NCI-H1694 treated with DMSO at 0.1 percent for 48 hours (cell line): ENCODE measurements around the gene APPBP2.
"Not testable (repeated sequence)": the region's sequence is repeated elsewhere in the genome, so short reads cannot be mapped to it uniquely, and the experiment has no call there.

ENCODE experiments used
- DNase-seq: peaks from one replicate; lab custom pipeline; 2025; lab: John Stamatoyannopoulos, UW

Gene APPBP2

GRCh38 chr17:60525685-60526514 is at the start of gene APPBP2:
Gene APPBP2, minus strand, starts transcription at chr17:60526242. Its CDS starts 311 bp downstream, at chr17:60525931.
- DNase-seq, result peak; percentile 76

DNA sequence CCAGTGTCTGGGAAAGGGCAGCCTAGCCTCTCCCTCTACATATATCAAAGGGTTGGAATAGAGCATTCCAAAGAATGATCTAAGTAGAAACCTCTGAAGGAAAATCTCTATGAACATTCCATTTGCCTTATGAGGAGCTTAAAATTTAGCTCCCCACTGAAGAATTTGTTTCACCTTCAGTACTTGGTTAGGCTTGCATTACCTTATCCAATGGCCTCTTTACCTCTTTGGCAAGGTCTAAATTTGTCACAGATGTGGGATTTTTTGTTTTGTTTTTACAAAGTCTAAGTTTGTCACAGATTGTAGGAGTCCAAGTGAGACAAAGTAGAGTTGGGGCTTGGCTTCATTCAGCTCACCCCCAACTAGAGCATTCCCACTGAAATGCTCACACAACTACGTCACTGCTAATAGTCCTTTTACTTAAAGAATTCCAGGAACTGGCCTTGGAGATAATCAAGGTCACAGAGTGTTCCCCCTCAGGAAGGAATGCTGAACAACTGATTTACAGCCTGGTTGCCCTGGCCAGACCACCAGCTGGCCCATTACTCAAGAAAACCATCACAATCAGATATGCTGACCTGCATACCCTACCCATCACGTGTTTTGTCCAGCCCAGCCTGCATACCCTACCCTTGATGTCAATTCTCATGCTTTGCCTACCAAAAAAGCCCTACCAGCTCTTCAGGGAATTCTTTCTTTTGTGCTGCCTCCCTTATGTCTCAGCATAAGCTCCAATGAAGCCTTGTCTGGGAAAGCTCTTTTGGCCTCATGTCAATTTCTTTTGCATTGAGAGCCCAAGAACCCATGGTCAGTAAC is 47.4 kb upstream of the APPBP2 start:
- no peak for DNase-seq

DNA sequence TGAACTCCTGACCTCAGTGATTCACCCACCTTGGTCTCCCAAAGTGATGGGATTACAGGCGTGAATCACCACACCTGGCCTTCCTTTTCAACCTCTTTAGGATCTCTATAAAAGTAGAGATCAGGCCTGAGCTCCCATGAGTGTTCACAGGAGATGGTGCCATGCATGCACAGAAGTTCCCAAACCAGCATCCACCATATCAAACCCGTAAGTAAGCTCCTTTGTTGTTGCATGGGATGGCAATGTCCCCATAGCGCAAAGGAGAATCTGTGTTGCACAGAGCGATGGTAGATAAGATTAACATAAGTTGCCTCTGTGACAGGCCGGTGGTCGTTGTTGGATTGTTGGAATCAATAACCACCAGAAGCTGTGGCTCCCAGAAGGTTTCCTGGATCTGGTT is 39.2 kb upstream of the APPBP2 start:
- DNase-seq, result no peak

DNA sequence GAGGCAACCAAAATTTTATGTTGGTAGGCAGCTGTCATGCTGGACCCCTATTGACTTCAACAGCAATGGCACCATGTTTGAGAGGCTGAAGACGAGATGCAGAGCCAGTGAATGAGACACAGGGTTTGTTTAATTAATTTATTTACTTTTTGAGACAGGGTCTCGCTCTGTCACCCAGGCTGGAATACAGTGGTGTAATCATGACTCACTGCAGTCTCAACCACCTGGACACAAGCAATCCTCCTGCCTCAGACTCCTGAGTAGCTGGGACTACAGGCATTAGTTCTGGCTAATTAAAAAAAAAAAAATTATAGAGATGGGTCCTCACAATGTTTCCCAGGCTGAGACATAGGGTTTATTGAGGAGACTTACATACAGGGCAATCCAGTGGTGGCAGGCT is 37.7 kb upstream of the APPBP2 start:
- DNase-seq, result no peak

GRCh38 chr17:60562421-60562820 is 36.4 kb upstream of the APPBP2 start:
- no peak for DNase-seq

- DNase-seq, result no peak
Measured at GRCh38 chr17:60560860-60561257, 34.8 kb upstream of the APPBP2 start.

- DNase-seq, result no peak
Measured at GRCh38 chr17:60559995-60560859, 34.2 kb upstream of the APPBP2 start.

- DNase-seq, result no peak
Measured at GRCh38 chr17:60559659-60559994, 33.6 kb upstream of the APPBP2 start.

DNA sequence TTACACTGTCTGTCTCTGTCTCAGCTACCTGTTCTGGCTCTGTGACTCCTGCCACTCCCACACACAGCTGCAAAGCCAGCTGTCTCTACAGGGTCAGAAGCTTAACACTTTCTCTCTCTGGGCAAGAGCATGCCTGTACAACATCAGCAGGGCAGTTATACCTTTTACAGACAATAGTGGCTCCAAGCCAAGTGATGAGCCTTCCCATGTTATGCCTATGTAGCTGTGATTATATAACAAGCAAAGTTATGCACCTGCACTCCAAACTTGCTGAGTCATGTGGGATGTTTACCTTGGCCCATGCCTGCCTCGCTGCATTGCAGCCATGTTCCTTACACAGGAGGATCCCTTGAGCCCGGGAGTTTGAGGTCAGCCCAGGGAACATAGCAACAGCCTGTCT is 31.8 kb upstream of the APPBP2 start:
- no peak for DNase-seq

DNA sequence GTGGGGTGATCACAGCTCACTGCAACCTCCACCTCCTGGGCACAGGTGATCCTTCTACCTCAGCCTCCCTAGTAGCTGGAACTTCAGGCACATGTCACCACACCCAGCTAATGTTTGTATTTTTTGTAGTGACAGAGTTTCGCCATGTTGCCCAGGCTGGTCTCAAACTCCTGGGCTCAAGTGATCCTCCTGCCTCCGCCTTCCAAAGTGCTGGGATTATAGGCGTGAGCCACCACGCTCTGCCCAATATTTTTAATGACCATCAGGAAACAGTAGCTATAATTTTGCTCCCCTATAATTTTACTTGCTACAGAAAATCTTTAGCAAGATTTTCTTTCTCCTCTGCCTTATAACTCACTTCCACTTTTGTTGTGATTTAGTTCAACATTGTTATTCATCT is 29.7 kb upstream of the APPBP2 start:
- no peak for DNase-seq

GRCh38 chr17:60554377-60554788 is 28.3 kb upstream of the APPBP2 start:
- no peak for DNase-seq

DNA sequence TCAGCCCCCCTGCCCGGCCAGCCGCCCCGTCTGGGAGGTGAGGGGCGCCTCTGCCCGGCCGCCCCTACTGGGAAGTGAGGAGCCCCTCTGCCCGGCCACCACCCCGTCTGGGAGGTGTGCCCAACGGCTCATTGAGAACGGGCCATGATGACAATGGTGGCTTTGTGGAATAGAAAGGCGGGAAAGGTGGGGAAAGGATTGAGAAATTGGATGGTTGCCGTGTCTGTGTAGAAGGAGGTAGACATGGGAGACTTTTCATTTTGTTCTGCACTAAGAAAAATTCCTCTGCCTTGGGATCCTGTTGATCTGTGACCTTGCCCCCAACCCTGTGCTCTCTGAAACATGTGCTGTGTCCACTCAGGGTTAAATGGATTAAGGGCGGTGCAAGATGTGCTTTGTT is 26.2 kb upstream of the APPBP2 start:
- DNase-seq, result not testable (repeated sequence)

GRCh38 chr17:60548990-60549389 is 22.9 kb upstream of the APPBP2 start:
- no peak for DNase-seq

- DNase-seq, result no peak
Measured at GRCh38 chr17:60545465-60546191, 19.6 kb upstream of the APPBP2 start.

- DNase-seq, result no peak
Measured at GRCh38 chr17:60542071-60542470, 16.0 kb upstream of the APPBP2 start.

DNA sequence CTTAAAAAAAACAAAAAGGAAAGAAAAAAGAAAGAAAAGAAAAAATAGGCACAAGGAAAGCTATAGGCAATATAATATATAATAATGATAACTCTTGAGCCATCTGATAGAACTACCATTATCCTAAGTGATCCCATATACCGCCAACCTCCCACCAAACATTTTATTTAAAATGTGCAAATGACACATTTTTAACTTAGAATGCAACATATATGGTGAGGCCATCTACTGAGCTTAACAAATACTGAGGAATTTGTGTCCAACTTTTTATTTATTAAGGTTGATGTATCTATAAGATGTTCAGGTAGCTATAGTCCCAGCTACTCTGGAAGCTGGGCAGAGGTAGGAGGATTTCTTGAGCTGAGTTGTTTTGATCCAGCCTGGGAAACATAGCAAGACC is 14.4 kb upstream of the APPBP2 start:
- no peak for DNase-seq

DNA sequence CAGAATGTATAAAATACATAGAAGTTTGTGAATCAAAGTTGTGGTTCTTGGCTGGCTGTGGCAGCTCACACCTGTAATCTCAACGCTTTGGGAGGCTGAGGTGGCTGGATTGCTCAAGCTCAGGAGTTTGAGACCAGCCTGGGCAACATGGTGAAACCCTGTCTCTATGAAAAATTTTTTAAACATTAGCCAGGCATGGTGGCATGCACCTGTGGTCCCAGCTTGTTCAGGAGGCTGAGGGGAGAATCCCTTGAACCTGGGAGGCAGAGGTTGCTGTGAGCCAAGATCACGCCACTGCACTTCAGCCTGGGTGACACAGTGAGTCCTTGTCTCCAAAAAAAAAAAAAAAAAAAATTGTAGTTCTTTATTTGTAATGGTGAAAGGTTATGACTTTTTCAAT is 13.8 kb upstream of the APPBP2 start:
- no peak for DNase-seq

- no peak for DNase-seq
Measured at GRCh38 chr17:60538726-60539125, 12.7 kb upstream of the APPBP2 start.

GRCh38 chr17:60535382-60536279 is 9.6 kb upstream of the APPBP2 start:
- no peak for DNase-seq

DNA sequence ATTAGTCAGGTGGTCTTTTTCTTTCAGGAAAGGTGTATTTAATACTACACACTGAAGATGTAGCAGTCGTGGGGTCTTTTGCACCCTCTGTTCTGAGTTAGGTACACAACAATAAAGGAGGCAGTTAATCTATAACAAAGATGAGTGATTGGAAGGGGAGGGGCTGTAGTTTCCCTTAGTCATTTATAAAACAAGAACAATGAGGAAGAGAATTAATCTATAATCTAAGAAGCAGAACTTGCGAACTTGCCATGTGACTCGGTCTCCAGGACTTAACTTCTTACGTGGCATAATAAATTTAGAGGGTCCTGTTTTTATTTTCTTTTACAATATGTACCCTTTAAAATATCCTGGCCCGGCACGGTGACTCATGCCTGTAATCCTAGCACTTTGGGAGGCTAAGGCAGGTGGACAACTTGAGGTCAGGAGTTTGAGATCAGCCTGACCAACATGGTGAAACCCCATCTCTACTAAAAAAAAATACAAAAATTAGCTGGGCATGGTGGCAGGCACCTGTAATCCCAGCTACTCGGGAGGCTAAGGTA is 8.6 kb upstream of the APPBP2 start:
- DNase-seq, result no peak
